ENCODE data around the gene FGF3.

FGF3 gene

GRCh38 chr11:69821511-69822040 lies 2.4 kb upstream of the FGF3 start:
- DNase-seq = no peak
- Mint-ChIP-seq H3K4me1 (ENCODE audit: low read depth) (no peaks in the 10 kb centered on the region), H3K4me3 (no peak overlapping the region), H3K27me3 (peaks cover 55% of the 10 kb centered on the region), H3K9me3 (no peaks in the 10 kb centered on the region), H3K27ac (no peak overlapping the region), H3K36me3 (ENCODE audit: low read depth) (no peaks in the 10 kb centered on the region)

GRCh38 chr11:69820441-69820840 lies 1.2 kb upstream of the FGF3 start:
- no peak for DNase-seq
- no peaks in the 10 kb centered on the region for H3K9me3 Mint-ChIP-seq
- H3K27me3 Mint-ChIP-seq = peaks cover 62% of the 10 kb centered on the region
- H3K4me1 Mint-ChIP-seq (ENCODE audit: low read depth) = no peaks in the 10 kb centered on the region
- no peak overlapping the region for H3K4me3 Mint-ChIP-seq
- no peaks in the 10 kb centered on the region for H3K36me3 Mint-ChIP-seq (ENCODE audit: low read depth)
- H3K27ac Mint-ChIP-seq = no peak overlapping the region

GRCh38 chr11:69819541-69820070 lies 390 bp upstream of the FGF3 start:
- Mint-ChIP-seq H3K27ac (no peak overlapping the region), H3K4me3 (no peak overlapping the region), H3K36me3 (ENCODE audit: low read depth) (no peaks in the 10 kb centered on the region), H3K4me1 (ENCODE audit: low read depth) (no peaks in the 10 kb centered on the region), H3K27me3 (peaks cover 64% of the 10 kb centered on the region), H3K9me3 (no peaks in the 10 kb centered on the region)
- DNase-seq = no peak

GRCh38 chr11:69818231-69818602 lies 999 bp downstream of the FGF3 start:
- Mint-ChIP-seq H3K4me3 (no peak overlapping the region), H3K27me3 (peaks cover 66% of the 10 kb centered on the region)

GRCh38 chr11:69817265-69818230 lies 1.7 kb downstream of the FGF3 start:
- DNase-seq = no peak
- no peaks in the 10 kb centered on the region for H3K4me1 Mint-ChIP-seq (ENCODE audit: low read depth)

More at GRCh38 chr11:69818231-69818602, 999 bp downstream of the FGF3 start:
- Mint-ChIP-seq H3K27ac (no peak overlapping the region), H3K4me1 (ENCODE audit: low read depth) (no peaks in the 10 kb centered on the region), H3K36me3 (ENCODE audit: low read depth) (no peaks in the 10 kb centered on the region), H3K9me3 (no peaks in the 10 kb centered on the region)
- no peak for DNase-seq

GRCh38 chr11:69816671-69817070 lies 2.5 kb downstream of the FGF3 start:
- Mint-ChIP-seq H3K4me1 (ENCODE audit: low read depth) (no peaks in the 10 kb centered on the region), H3K27ac (no peak overlapping the region), H3K9me3 (no peaks in the 10 kb centered on the region), H3K36me3 (ENCODE audit: low read depth) (no peaks in the 10 kb centered on the region), H3K4me3 (no peak overlapping the region), H3K27me3 (peaks cover 62% of the 10 kb centered on the region)
- no peak for DNase-seq

More at GRCh38 chr11:69817265-69818230, 1.7 kb downstream of the FGF3 start:
- Mint-ChIP-seq H3K27ac (no peak overlapping the region), H3K4me3 (no peak overlapping the region), H3K9me3 (no peaks in the 10 kb centered on the region), H3K36me3 (ENCODE audit: low read depth) (no peaks in the 10 kb centered on the region), H3K27me3 (peaks cover 66% of the 10 kb centered on the region)

- Mint-ChIP-seq H3K9me3 (no peaks in the 10 kb centered on the region), H3K27me3 (peaks cover 55% of the 10 kb centered on the region)
- DNase-seq = no peak
Observed at GRCh38 chr11:69815973-69816372, 3.2 kb downstream of the FGF3 start.

GRCh38 chr11:69814902-69815301 lies 4.3 kb downstream of the FGF3 start:
- Mint-ChIP-seq H3K4me1 (ENCODE audit: low read depth) (no peaks in the 10 kb centered on the region), H3K27me3 (peaks cover 48% of the 10 kb centered on the region), H3K9me3 (no peaks in the 10 kb centered on the region), H3K4me3 (no peak overlapping the region), H3K36me3 (ENCODE audit: low read depth) (no peaks in the 10 kb centered on the region), H3K27ac (no peak overlapping the region)
- no peak for DNase-seq

More at GRCh38 chr11:69815973-69816372, 3.2 kb downstream of the FGF3 start:
- Mint-ChIP-seq H3K4me3 (no peak overlapping the region), H3K36me3 (ENCODE audit: low read depth) (no peaks in the 10 kb centered on the region), H3K27ac (no peak overlapping the region), H3K4me1 (ENCODE audit: low read depth) (no peaks in the 10 kb centered on the region)

- H3K4me3 Mint-ChIP-seq = no peak overlapping the region
- no peak for DNase-seq
Observed at GRCh38 chr11:69814411-69814810, 4.8 kb downstream of the FGF3 start.

GRCh38 chr11:69813839-69814238 lies 5.4 kb downstream of the FGF3 start:
- H3K27ac Mint-ChIP-seq = no peak overlapping the region
- H3K4me3 Mint-ChIP-seq = no peak overlapping the region
- H3K27me3 Mint-ChIP-seq = peaks cover 46% of the 10 kb centered on the region
- H3K9me3 Mint-ChIP-seq = no peaks in the 10 kb centered on the region
- H3K4me1 Mint-ChIP-seq (ENCODE audit: low read depth) = no peaks in the 10 kb centered on the region
- no peak for DNase-seq
- no peaks in the 10 kb centered on the region for H3K36me3 Mint-ChIP-seq (ENCODE audit: low read depth)

More at GRCh38 chr11:69814411-69814810, 4.8 kb downstream of the FGF3 start:
- Mint-ChIP-seq H3K27me3 (peaks cover 47% of the 10 kb centered on the region), H3K36me3 (ENCODE audit: low read depth) (no peaks in the 10 kb centered on the region), H3K27ac (no peak overlapping the region), H3K9me3 (no peaks in the 10 kb centered on the region), H3K4me1 (ENCODE audit: low read depth) (no peaks in the 10 kb centered on the region)

- Mint-ChIP-seq H3K4me3 (no peak overlapping the region), H3K27ac (no peak overlapping the region), H3K4me1 (ENCODE audit: low read depth) (no peaks in the 10 kb centered on the region), H3K9me3 (no peaks in the 10 kb centered on the region), H3K36me3 (ENCODE audit: low read depth) (no peaks in the 10 kb centered on the region), H3K27me3 (peaks cover 54% of the 10 kb centered on the region)
- DNase-seq = no peak
Observed at GRCh38 chr11:69812946-69813345, 6.3 kb downstream of the FGF3 start.

- DNase-seq = no peak
- H3K4me3 Mint-ChIP-seq = no peak overlapping the region
- no peaks in the 10 kb centered on the region for H3K4me1 Mint-ChIP-seq (ENCODE audit: low read depth)
- H3K27ac Mint-ChIP-seq = no peak overlapping the region
- peaks cover 58% of the 10 kb centered on the region for H3K27me3 Mint-ChIP-seq
- no peaks in the 10 kb centered on the region for H3K9me3 Mint-ChIP-seq
- no peaks in the 10 kb centered on the region for H3K36me3 Mint-ChIP-seq (ENCODE audit: low read depth)
Observed at GRCh38 chr11:69812256-69812655, 7.0 kb downstream of the FGF3 start.

- Mint-ChIP-seq H3K36me3 (ENCODE audit: low read depth) (no peaks in the 10 kb centered on the region), H3K4me1 (ENCODE audit: low read depth) (no peaks in the 10 kb centered on the region), H3K9me3 (no peaks in the 10 kb centered on the region), H3K27ac (no peak overlapping the region), H3K27me3 (peaks cover 51% of the 10 kb centered on the region), H3K4me3 (no peak overlapping the region)
- no peak for DNase-seq
Observed at GRCh38 chr11:69811431-69811830, 7.8 kb downstream of the FGF3 start.

- Mint-ChIP-seq H3K27me3 (peaks cover 44% of the 10 kb centered on the region), H3K4me3 (no peak overlapping the region), H3K36me3 (ENCODE audit: low read depth) (no peaks in the 10 kb centered on the region), H3K9me3 (no peaks in the 10 kb centered on the region), H3K4me1 (ENCODE audit: low read depth) (no peaks in the 10 kb centered on the region), H3K27ac (no peak overlapping the region)
- no peak for DNase-seq
Observed at GRCh38 chr11:69810289-69811118, 8.7 kb downstream of the FGF3 start.
